GM13977 (cell line): ENCODE data around the gene PDK2.

ENCODE experiments used
- DNase-seq: peaks from one replicate; pipeline ENCODE4 v3.0.0; 2012; ENCODE audit warnings: low spot score
- in situ Hi-C: fragments of 300-500 bp; cut with MboI; formaldehyde crosslinking; loops from one replicate; pipeline ENCODE4 v1.12.0; 2022; ENCODE audit warnings: low sequenced_read_pairs, low pct_unique_long_range_greater_than_20kb, mixed read lengths, inconsistent platforms; ENCODE audit not compliant: unreplicated experiment
- TF ChIP-seq, protein P1 (sequence below): IDR thresholded peaks from 2 replicates; pipeline ENCODE4 v1.5.1; 2012; ENCODE audit warnings: mild to moderate bottlenecking, control low read depth; ENCODE audit not compliant: insufficient read depth; ENCODE audit errors: extremely low read depth, missing control alignments

The PDK2 gene

GRCh38 chr17:50062293-50063243, 32.6 kb upstream of the PDK2 start:
- no peak for DNase-seq
- TF ChIP-seq, protein P1, sequence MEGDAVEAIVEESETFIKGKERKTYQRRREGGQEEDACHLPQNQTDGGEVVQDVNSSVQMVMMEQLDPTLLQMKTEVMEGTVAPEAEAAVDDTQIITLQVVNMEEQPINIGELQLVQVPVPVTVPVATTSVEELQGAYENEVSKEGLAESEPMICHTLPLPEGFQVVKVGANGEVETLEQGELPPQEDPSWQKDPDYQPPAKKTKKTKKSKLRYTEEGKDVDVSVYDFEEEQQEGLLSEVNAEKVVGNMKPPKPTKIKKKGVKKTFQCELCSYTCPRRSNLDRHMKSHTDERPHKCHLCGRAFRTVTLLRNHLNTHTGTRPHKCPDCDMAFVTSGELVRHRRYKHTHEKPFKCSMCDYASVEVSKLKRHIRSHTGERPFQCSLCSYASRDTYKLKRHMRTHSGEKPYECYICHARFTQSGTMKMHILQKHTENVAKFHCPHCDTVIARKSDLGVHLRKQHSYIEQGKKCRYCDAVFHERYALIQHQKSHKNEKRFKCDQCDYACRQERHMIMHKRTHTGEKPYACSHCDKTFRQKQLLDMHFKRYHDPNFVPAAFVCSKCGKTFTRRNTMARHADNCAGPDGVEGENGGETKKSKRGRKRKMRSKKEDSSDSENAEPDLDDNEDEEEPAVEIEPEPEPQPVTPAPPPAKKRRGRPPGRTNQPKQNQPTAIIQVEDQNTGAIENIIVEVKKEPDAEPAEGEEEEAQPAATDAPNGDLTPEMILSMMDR = no peak
- in situ Hi-C loops = no loop called here

DNA sequence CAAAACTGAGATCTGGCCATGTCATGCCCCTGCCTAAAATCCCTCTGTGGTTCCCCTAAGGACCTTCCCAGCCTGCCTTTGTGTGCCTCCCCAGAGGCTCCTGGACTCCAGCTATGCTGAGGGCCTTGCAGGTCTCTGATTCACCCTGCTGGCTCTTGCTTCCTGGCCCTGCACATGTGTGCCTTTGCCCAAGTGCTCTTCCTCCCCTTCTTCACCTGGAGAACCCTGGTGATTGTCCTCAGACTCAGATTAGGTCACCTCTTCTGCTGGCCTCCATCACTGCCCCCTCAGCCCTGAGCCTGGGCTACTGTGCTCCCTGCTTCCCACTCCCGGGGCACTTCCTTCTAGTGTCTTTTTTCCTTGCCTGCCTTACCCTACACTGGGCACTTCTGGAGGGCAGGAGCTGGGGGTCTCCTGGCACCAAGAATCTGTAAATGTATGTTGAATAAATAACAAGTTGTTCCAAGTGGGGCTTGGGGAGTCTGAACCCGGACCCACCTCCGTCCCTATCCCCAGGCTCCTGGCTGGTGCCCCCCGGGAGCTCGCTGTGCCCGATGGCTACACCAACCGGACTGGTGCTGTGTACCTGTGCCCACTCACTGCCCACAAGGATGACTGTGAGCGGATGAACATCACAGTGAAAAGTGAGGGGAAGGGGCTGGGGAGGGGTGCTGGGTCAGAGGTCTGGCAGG, 31.4 kb upstream of the PDK2 start:
- in situ Hi-C loops = no loop called here
- DNase-seq = no peak
- TF ChIP-seq, protein P1 = no peak

DNA sequence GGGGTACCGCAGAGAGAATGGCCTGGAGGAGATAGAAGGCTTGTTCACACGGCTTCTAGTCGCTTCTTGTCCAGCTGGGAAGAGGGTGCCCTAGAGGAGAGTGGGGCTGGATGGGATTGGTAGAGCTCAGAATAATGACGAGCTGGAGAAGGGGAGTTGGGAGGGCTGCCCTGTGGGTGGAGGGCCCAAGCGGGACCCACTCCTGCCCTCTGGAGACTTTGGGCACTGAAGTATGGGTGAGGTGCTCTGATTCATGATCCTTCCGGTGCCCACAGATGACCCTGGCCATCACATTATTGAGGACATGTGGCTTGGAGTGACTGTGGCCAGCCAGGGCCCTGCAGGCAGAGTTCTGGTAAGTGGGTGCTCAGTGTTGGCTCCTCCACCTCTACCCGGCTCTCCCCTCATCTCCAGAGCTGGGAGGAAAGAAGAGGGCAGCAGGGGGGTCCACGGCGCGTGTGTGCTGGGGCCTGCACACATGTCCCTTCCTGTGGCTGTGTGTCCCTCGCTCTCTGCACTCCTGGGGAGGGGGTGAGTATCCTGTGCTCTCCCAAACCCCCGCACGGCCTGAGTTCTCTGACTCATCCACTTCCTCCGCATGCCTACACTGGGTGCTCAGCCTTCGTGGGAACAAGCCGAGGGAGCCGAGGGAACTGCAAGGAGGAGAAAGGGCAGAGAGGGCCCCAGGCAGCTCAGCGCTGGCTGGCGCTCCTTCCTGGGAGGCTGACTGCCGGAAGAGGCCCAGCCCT, 30.7 kb upstream of the PDK2 start:
- in situ Hi-C loops = no loop called here
- TF ChIP-seq, protein P1 = no peak
- DNase-seq = no peak

GRCh38 chr17:50065056-50065455, 30.1 kb upstream of the PDK2 start:
- in situ Hi-C loops = no loop called here
- no peak for DNase-seq
- TF ChIP-seq, protein P1 = no peak

- DNase-seq = no peak
- in situ Hi-C loops = no loop called here
- TF ChIP-seq, protein P1 = no peak
Measured at GRCh38 chr17:50066995-50067394, 28.2 kb upstream of the PDK2 start.

- in situ Hi-C loops = no loop called here
- TF ChIP-seq, protein P1 = no peak
- no peak for DNase-seq
Measured at GRCh38 chr17:50067996-50068395, 27.2 kb upstream of the PDK2 start.
